ENCODE measurements around the gene GJC3.
"Not testable (repeated sequence)": the region's sequence is repeated elsewhere in the genome, so short reads cannot be mapped to it uniquely, and the experiment has no call there.

Gene GJC3, protein sequence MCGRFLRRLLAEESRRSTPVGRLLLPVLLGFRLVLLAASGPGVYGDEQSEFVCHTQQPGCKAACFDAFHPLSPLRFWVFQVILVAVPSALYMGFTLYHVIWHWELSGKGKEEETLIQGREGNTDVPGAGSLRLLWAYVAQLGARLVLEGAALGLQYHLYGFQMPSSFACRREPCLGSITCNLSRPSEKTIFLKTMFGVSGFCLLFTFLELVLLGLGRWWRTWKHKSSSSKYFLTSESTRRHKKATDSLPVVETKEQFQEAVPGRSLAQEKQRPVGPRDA
- total RNA-seq, result 0 to 0.05 (median 0) reads per million in 18 experiments

DNA sequence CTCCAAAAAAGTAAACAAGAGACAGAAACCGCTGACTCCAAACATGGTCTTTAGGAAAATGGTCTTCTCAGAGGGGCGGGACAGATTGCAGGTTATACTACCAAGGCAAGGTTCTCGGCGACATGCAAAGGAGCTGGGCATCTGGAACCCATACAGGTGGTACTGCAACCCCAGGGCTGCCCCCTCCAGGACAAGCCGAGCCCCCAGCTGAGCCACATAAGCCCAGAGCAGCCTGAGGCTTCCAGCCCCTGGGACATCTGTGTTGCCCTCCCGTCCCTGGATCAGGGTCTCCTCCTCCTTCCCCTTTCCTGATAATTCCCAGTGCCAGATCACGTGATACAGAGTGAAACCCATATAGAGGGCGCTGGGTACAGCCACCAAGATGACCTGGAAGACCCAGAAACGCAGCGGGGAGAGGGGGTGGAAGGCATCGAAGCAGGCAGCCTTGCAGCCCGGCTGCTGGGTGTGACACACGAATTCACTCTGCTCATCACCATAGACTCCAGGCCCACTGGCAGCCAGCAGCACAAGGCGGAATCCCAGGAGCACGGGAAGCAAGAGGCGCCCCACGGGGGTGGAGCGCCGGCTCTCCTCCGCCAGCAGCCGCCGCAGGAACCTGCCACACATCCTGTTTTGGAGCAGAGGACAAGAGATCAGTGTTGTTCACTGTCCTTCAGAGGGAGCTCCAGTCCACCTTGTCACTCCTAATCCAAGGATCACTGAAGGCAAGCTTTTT, at the start of gene GJC3:
GJC3 (minus strand) TSS at position 627 of the 736 bp plus-strand sequence; CDS start at position 627, 0 bp downstream.
- DNase-seq, result peak; percentile 65 to 71

DNA sequence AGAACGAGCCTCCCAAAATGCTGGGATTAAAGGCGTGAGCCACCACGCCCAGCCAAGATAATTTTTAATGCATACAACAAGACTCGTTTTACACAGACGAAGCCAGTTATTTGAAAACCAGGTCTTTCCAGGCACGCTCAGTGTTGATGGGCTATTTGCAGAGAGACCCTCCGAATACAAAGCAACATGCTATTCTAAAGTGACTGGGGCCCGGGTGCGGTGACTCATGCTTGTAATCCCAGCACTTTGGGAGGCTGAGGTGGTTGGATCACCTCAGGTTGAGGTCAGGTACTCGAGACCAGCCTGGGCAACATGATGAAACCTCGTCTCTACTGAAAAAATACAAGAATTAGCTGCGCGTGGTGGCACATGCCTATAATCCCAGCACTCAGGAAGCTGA, 47.2 kb upstream of the GJC3 start:
- no peak for DNase-seq

DNA sequence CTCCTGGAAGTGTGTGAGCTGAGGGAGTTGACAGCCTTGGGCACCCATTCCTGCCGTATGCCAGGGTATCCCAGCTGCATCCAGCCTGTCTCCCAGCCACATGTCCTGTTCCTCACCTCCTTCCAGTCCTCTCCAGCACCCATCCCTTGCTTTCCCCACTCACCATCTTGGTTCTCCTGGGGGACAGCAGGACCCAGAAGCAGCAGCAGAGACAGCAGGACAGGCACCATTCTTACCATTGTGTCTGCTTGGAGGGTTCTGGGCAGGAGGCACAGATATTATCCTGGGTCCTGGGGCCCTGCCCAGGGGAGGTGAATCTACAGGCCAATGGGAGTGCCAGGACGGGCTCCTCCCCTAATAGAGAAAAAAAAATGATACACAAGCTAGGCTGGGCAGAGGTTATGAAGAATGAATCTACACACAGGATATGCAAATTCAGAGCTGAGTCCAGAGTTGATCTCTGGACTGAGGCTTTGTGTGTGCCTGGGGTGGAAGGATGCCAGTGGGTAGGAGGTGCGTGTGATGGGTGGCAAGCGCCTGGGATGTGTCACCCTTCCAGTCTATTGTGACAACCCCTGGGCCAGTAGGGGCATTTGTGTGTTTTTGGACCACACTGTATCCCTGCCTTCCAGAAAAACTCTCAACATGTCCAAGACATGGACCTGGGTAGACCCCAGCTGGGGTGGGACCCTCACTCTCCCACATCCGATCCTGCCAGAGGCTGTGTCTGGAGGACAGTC, 46.5 kb upstream of the GJC3 start, which contains the start of gene AZGP1:
AZGP1 (minus strand) TSS at position 250 of the 740 bp plus-strand sequence; CDS start at position 239, 11 bp downstream.
- DNase-seq, result no peak

DNA sequence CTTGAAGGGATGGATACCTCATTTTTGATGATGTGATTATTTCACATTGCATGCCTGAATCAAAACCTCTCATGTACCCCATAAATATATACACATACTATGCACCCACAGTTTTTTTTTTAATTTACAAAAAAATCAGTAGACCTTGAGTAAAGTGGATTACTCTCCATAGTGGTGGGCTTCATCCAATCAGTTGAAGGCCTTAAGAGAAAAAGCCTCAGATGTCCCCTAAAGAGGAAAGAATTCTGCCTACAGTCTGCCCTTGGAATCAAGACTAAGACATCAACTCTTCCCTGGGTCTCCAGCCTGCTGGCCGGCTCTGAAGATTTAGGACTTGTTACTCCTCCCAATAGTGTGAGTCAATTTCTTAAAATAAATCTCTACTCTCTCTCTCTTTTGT, 45.3 kb upstream of the GJC3 start:
- DNase-seq, result no peak

- DNase-seq, result not testable (repeated sequence)
Observed at GRCh38 chr7:99973817-99974216, 44.4 kb upstream of the GJC3 start.

- no peak for DNase-seq
Observed at GRCh38 chr7:99971242-99971641, 41.8 kb upstream of the GJC3 start.

DNA sequence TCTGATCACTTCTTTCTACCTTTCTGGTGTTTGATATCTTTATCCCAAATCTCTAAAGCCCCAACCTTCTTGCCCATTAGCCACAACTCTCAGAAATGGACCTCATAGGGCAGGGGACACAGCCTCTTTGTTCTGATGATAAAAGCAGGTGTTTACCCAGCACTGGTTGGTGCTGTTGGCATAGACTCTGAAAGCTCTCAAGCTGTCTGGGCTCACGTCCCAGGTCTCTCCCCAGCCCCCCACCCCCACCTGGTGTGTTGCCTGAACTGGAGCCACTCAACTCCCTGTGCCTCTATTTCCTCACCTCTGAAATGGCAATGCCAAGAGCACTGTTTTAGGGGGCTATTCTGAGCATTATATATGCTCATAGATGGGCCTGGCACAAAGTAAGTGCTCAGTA, 40.4 kb upstream of the GJC3 start:
- DNase-seq, result not testable (repeated sequence)

GRCh38 chr7:99969298-99969697, 39.9 kb upstream of the GJC3 start:
- DNase-seq, result no peak

DNA sequence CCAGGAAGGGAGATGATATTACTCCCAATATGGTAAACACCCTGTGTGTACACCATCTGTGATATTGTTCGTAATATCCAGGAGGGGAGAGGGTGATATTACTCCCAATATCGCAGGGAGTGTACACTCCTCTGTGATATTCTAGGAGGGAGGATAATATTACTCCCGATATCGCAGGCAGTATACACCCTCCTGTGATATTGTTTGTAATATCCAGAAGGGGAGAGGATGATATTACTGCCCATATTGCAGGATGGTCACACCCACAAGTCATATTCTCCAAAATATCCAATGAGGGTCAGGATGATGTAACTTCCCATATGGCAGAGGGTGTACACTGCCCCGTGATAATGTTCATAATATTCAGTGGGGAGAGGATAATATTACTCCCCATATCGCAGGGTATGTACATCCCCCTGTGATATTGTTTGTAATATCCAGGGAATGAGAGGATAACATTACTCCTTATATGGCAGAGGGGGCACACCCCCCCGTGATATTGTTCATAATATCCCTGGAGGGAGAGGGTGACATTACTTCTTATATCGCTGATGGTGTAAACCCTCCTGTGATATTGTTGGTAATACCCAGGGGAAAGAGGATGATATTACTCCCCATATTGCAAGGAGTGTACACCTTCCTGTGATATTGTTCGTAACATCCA, 29.3 kb upstream of the GJC3 start:
- no peak for DNase-seq

- DNase-seq, result no peak
Observed at GRCh38 chr7:99955247-99955646, 25.8 kb upstream of the GJC3 start.

DNA sequence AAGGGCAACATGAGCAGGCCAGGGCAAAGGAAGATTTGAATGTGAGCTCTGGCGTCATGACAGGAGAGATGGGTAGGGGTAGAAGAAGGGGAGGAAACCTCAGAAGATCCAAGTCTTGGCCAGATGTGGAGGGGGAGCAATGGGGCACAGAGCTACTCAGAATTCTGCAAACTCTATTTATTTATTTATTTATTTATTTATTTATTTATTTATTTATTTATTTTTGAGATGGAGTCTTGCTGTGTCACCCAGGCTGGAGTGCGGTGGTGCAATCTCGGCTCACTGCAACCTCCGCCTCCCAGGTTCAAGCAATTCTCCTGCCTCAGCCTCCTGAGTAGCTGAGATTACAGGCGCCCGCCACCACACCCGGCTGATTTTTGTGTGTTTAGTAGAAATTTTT, 25.2 kb upstream of the GJC3 start:
- DNase-seq, result not testable (repeated sequence)

GRCh38 chr7:99953649-99954048, 24.2 kb upstream of the GJC3 start:
- peak; percentile 74 to 89 for DNase-seq

DNA sequence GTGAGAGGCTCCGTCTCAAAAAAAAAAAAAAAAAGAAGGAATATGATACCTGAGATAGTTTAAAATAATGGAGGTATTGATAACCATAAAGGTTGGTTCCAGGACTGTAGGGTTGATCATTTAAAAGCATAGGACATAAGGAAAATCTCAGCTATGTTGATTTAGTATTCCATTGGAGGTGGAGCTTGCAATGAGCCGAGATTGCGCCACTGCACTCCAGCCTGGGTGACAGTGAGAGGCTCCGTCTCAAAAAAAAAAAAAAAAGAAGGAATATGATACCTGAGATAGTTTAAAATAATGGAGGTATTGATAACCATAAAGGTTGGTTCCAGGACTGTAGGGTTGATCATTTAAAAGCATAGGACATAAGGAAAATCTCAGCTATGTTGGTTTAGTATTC, 23.2 kb upstream of the GJC3 start:
- DNase-seq, result not testable (repeated sequence)

GRCh38 chr7:99950819-99951218, 21.4 kb upstream of the GJC3 start:
- not testable (repeated sequence) for DNase-seq

DNA sequence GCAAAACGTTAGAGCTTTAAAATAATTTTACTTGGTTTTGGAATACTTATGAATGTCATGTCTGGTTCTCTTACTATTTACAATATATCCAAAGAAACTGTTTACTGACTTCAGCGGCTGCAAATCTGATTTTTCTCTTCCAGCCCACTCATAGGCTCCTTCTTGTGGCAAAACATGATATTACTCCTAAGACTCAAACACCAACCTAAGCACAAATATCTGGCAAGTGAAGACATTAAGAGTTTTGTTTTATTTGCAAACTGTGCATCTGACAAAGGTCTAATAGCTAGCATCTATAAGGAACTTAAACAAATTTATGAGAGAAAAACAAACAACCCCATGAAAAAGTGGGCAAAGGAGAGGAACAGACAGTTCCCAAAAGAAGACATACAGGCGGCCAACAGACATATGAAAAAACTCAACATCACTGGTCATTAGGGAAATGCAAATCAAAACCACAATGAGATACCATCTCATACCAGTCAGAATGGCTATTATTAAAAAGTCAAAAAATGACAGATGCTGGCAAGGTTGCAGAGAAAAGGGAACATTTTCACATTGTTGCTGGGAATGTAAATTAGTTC, 20.3 kb upstream of the GJC3 start:
- peak; percentile 10 to 24 for DNase-seq

GRCh38 chr7:99947608-99948007, 18.2 kb upstream of the GJC3 start:
- DNase-seq, result no peak

DNA sequence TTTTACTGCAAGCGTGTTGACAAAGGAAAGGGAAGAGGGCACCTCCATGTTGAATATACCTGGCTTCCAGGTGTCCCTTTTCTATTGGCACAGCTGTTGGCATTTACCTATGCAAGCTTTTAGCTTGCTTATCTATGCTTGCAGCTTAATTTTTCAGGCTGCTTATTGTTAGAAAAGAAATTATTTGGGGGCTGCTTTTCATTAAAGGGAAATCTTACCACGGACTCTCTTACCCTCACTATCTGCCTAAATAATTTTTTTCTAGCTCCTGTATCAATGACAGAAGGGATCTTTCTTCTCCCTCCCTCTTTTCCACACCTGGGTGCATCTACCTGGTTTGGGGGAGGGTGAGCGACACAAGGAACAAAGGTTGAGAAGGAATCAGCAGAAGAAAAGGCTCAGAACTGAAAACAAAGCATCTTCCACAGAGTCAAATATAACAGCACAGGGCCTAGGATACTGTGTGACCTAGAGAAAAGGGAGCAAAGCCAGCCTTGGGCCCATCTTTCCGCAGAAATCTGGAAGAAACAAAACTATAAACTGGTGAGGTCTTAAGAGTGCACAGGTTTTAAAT, 15.2 kb upstream of the GJC3 start:
- DNase-seq, result no peak

DNA sequence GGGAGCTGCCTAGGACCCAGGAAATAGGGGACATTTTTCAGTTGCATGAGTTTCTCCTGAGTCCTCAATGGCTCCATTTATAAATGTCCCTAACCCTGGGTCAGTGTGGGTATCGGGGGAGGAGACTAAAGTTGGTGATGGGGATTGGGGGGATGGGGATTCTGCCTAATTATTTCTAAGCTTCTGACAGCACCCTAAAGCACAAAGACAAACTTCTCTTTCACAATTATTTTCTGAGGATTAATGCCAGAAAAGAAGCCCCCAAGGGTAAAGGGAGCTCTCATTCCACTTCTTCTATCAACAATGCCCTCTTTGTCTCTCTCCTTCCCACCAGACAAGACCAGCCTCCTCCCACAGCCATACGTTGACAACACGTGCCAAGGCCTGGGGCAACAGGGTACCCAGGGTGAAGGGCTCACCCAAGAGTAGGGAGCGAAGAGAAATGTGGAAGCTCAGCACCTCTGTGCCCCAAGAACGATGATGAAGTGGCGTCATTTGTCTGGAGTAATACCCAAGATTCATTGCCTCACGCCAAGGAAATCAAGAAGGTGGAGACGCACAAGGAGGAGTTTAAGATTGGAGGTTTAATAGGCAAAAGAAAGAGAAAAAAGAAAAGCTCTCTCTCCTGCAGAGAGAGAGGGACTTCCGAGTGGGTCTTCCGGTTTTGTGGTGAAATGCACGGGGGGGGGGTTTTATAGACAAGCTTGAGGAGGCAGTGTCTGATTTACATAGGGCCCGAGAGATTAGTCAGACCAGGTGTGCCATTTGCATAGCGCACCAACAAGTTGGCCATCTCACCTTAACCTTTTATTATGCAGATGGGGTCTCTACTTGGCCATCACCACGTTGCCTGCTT, 14.4 kb upstream of the GJC3 start:
- DNase-seq, result peak; percentile 8 to 10

DNA sequence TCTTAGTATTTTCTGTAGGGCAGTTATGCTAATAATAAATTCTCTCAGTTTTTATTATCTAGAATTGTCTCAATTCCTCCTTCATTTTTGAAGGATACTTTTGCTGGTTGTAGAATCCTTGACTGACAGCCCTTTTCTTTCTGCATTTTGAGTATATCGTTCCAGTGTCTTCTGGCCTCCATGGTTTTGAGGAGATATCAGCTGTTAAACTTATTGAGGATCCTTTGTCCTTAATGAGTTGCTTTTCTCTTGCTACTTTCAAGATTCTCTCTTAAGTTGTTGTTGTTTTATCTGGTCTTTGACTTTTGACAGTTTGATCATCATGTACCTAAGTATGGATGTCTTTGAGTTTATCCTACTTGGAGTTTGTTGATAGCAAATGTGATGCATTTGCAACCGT, 8.9 kb upstream of the GJC3 start:
- no peak for DNase-seq

- DNase-seq, result peak; percentile 12 to 29
Observed at GRCh38 chr7:99935009-99935408, 5.6 kb upstream of the GJC3 start.

DNA sequence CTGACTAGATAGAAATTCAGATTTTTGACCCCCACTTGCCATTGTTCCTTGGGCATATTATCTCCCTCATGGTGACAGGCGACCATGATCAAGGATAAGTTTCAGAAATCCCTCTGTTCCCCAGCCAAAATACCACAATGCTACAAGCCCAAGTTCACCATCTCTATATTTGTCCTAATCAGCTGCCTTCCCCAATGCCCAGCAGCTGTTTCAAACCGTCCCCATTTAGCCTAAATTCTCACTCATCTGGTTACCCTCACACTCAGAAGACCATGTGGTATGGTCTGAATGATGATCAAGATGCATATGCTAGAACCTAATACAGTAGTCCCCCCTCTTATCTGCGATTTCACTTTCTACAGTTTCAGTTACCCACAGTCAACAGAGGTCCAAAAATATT, 956 bp upstream of the GJC3 start:
- no peak for DNase-seq

All from inflammatory macrophage (primary cell).